HEK293 (cell line): Measurements from ENCODE around the gene ZNF48.

ENCODE experiments used
- BCL11B ChIP-seq: fragments of 450-650 bp; formaldehyde crosslinking; IDR thresholded peaks from 2 replicates; pipeline ENCODE4 v1.5.1; 2016; ENCODE audit warnings: low read depth, missing biosample characterization, missing genetic modification characterization
- GFI1B ChIP-seq: fragments of 450-650 bp; formaldehyde crosslinking; IDR thresholded peaks from 2 replicates; pipeline ENCODE4 v1.5.1; 2016; ENCODE audit warnings: missing biosample characterization, missing genetic modification characterization
- IKZF3 ChIP-seq: fragments of 450-650 bp; IDR thresholded peaks from 2 replicates; pipeline ENCODE4 v1.5.0; 2018; ENCODE audit warnings: missing biosample characterization, mild to moderate bottlenecking, missing genetic modification characterization, moderate library complexity
- KLF16 ChIP-seq: fragments of 450-650 bp; formaldehyde crosslinking; IDR thresholded peaks from 2 replicates; pipeline ENCODE4 v1.5.1; 2017; ENCODE audit warnings: missing biosample characterization, missing genetic modification characterization
- KLF17 ChIP-seq: fragments of 450-650 bp; formaldehyde crosslinking; IDR thresholded peaks from 2 replicates; pipeline ENCODE4 v1.5.1; 2016; ENCODE audit warnings: missing biosample characterization, missing genetic modification characterization
- KLF8 ChIP-seq: fragments of 450-650 bp; formaldehyde crosslinking; IDR thresholded peaks from 2 replicates; pipeline ENCODE4 v1.5.1; 2016; ENCODE audit warnings: missing biosample characterization, missing genetic modification characterization
- MEIS1 ChIP-seq: sonication (generic); formaldehyde crosslinking; IDR thresholded peaks from 2 replicates; pipeline ENCODE4 v1.8.1; 2022; ENCODE audit warnings: missing genetic modification reagents, mild to moderate bottlenecking, borderline replicate concordance
- MZF1 ChIP-seq: fragments of 450-650 bp; formaldehyde crosslinking; IDR thresholded peaks from 2 replicates; pipeline ENCODE4 v1.5.1; 2017; ENCODE audit warnings: missing biosample characterization, missing genetic modification characterization, borderline replicate concordance
- PRDM1 ChIP-seq: fragments of 450-650 bp; formaldehyde crosslinking; IDR thresholded peaks from 2 replicates; pipeline ENCODE4; 2016; ENCODE audit warnings: missing biosample characterization, missing genetic modification characterization
- PRDM4 ChIP-seq: fragments of 450-650 bp; formaldehyde crosslinking; IDR thresholded peaks from 2 replicates; pipeline ENCODE4 v1.5.1; 2017; ENCODE audit warnings: missing biosample characterization, missing genetic modification characterization
- TCF7L2 ChIP-seq: IDR thresholded peaks from 2 replicates; pipeline ENCODE4 v1.6.1; 2011; ENCODE audit warnings: low read depth, mild to moderate bottlenecking, inconsistent platforms, low read length, moderate library complexity, borderline replicate concordance
- WT1 ChIP-seq: fragments of 450-650 bp; formaldehyde crosslinking; IDR thresholded peaks from 2 replicates; pipeline ENCODE4 v1.5.1; 2016; ENCODE audit warnings: missing biosample characterization, missing genetic modification characterization
- ZBTB8A ChIP-seq: fragments of 450-650 bp; formaldehyde crosslinking; IDR thresholded peaks from 2 replicates; pipeline ENCODE4 v1.5.1; 2016; ENCODE audit warnings: missing biosample characterization, missing genetic modification characterization
- ZFP37 ChIP-seq: fragments of 450-650 bp; formaldehyde crosslinking; IDR thresholded peaks from 2 replicates; pipeline ENCODE4 v1.5.1; 2016; ENCODE audit warnings: missing biosample characterization, missing genetic modification characterization
- ZNF121 ChIP-seq: fragments of 450-650 bp; formaldehyde crosslinking; IDR thresholded peaks from 2 replicates; pipeline ENCODE4 v1.5.1; 2016; ENCODE audit warnings: missing biosample characterization, missing genetic modification characterization
- ZNF146 ChIP-seq: fragments of 450-650 bp; formaldehyde crosslinking; IDR thresholded peaks from 2 replicates; pipeline ENCODE4 v1.5.1; 2016; ENCODE audit warnings: missing biosample characterization, missing genetic modification characterization
- ZNF184 ChIP-seq: fragments of 450-650 bp; IDR thresholded peaks from 2 replicates; pipeline ENCODE4 v1.5.1; 2018; ENCODE audit warnings: missing biosample characterization, mild to moderate bottlenecking, missing genetic modification characterization
- ZNF202 ChIP-seq: fragments of 450-650 bp; formaldehyde crosslinking; IDR thresholded peaks from 2 replicates; pipeline ENCODE4 v1.5.1; 2016; ENCODE audit warnings: missing biosample characterization, missing genetic modification characterization, borderline replicate concordance
- ZNF223 ChIP-seq: fragments of 450-650 bp; formaldehyde crosslinking; IDR thresholded peaks from 2 replicates; pipeline ENCODE4 v1.5.1; 2016; ENCODE audit warnings: missing biosample characterization, missing genetic modification characterization
- ZNF274 ChIP-seq, 2 experiments: fragments of 200-500 bp in 1 of 2; fragments of 450-650 bp in 1 of 2; sonication (Bioruptor generic) in 1 of 2; formaldehyde crosslinking in 1 of 2; IDR thresholded peaks; 2 replicates each; pipeline versions ENCODE4 v1.5.1 to v1.6.1; 2014 to 2016; ENCODE audit warnings: borderline replicate concordance in 1 of 2, inconsistent platforms in 1 of 2, low read length in 1 of 2, missing biosample characterization in 1 of 2, missing genetic modification characterization in 1 of 2
- ZNF335 ChIP-seq: fragments of 450-650 bp; formaldehyde crosslinking; conservative IDR thresholded peaks from 2 replicates; pipeline ENCODE4 v1.5.1; 2016; ENCODE audit warnings: missing biosample characterization, missing genetic modification characterization
- ZNF341 ChIP-seq: fragments of 450-650 bp; formaldehyde crosslinking; IDR thresholded peaks from 2 replicates; pipeline ENCODE4; 2016; ENCODE audit warnings: low read depth, missing biosample characterization, missing genetic modification characterization
- ZNF362 ChIP-seq: fragments of 450-650 bp; formaldehyde crosslinking; IDR thresholded peaks from 2 replicates; pipeline ENCODE4 v1.5.1; 2016; ENCODE audit warnings: missing biosample characterization, missing genetic modification characterization
- ZNF366 ChIP-seq: fragments of 450-650 bp; formaldehyde crosslinking; conservative IDR thresholded peaks from 2 replicates; pipeline ENCODE4 v1.5.1; 2016; ENCODE audit warnings: missing biosample characterization, missing genetic modification characterization
- ZNF416 ChIP-seq: fragments of 450-650 bp; formaldehyde crosslinking; IDR thresholded peaks from 2 replicates; pipeline ENCODE4 v1.5.1; 2016; ENCODE audit warnings: missing biosample characterization, missing genetic modification characterization
- ZNF423 ChIP-seq: fragments of 450-650 bp; formaldehyde crosslinking; IDR thresholded peaks from 2 replicates; pipeline ENCODE4 v1.5.1; 2016; ENCODE audit warnings: missing biosample characterization, missing genetic modification characterization
- ZNF555 ChIP-seq: fragments of 450-650 bp; formaldehyde crosslinking; conservative IDR thresholded peaks from 2 replicates; pipeline ENCODE4 v1.5.1; 2017; ENCODE audit warnings: missing biosample characterization, mild to moderate bottlenecking, missing genetic modification characterization, inconsistent platforms
- ZNF664 ChIP-seq: fragments of 450-650 bp; formaldehyde crosslinking; IDR thresholded peaks from 2 replicates; pipeline ENCODE4 v1.5.1; 2016; ENCODE audit warnings: missing biosample characterization, missing genetic modification characterization
- ZNF670 ChIP-seq: fragments of 450-650 bp; formaldehyde crosslinking; IDR thresholded peaks from 2 replicates; pipeline ENCODE4 v1.5.1; 2016; ENCODE audit warnings: missing biosample characterization, missing genetic modification characterization, low read depth
- ZNF692 ChIP-seq: fragments of 450-650 bp; formaldehyde crosslinking; IDR thresholded peaks from 2 replicates; pipeline ENCODE4 v1.5.1; 2016; ENCODE audit warnings: missing biosample characterization, missing genetic modification characterization
- ZNF747 ChIP-seq: fragments of 450-650 bp; formaldehyde crosslinking; IDR thresholded peaks from 2 replicates; pipeline ENCODE4 v1.5.1; 2016; ENCODE audit warnings: missing biosample characterization, missing genetic modification characterization
- ZNF776 ChIP-seq: fragments of 450-650 bp; formaldehyde crosslinking; IDR thresholded peaks from 2 replicates; pipeline ENCODE4 v1.5.0; 2017; ENCODE audit warnings: missing biosample characterization, missing genetic modification characterization, borderline replicate concordance
- ZSCAN18 ChIP-seq: fragments of 450-650 bp; formaldehyde crosslinking; IDR thresholded peaks from 2 replicates; pipeline ENCODE4 v1.5.1; 2016; ENCODE audit warnings: missing biosample characterization, missing genetic modification characterization
- ZXDB ChIP-seq: fragments of 450-650 bp; formaldehyde crosslinking; IDR thresholded peaks from 2 replicates; pipeline ENCODE4 v1.5.1; 2016; ENCODE audit warnings: missing biosample characterization, missing genetic modification characterization

Gene ZNF48

GRCh38 chr16:30355954-30356308 lies 39.3 kb upstream of the ZNF48 start (continued):
- TF ChIP-seq ZNF274 (IDR thresholded peaks at IDR 0.05; ENCODE audit: low read length): no peak
- TF ChIP-seq ZNF274 (tag by site-specific recombination; IDR thresholded peaks at IDR 0.05; ENCODE audit: borderline replicate concordance): no peak
- no peak for TF ChIP-seq ZNF362 (tag by site-specific recombination)
- no peak for TF ChIP-seq ZNF184 (tag by site-specific recombination)
- no peak for TF ChIP-seq KLF16 (tag by site-specific recombination)
- no peak for TF ChIP-seq ZNF416
- no peak for TF ChIP-seq ZNF670 (tag by site-specific recombination)
- no peak for TF ChIP-seq ZNF776 (tag by site-specific recombination)
- no peak for TF ChIP-seq ZNF341 (tag by site-specific recombination)
- no peak for TF ChIP-seq ZNF366 (tag by site-specific recombination)
- no peak; the same call in none of the 2 replicates for TF ChIP-seq MZF1
- no peak for TF ChIP-seq ZNF664
- no peak for TF ChIP-seq PRDM1
- TF ChIP-seq KLF8: no peak
- TF ChIP-seq ZNF202: peak; percentile 88; the same call in 1 of the 2 replicates
- TF ChIP-seq MEIS1 (CRISPR knock-in tag): no peak
- TF ChIP-seq IKZF3 (tag by site-specific recombination): no peak
- peak; percentile 76 for TF ChIP-seq ZBTB8A (tag by site-specific recombination)
- peak; percentile 51 for TF ChIP-seq ZNF335 (tag by site-specific recombination)
- TF ChIP-seq ZNF747 (tag by site-specific recombination): no peak
- no peak for TF ChIP-seq ZXDB (tag by site-specific recombination)
- no peak for TF ChIP-seq TCF7L2
- no peak for TF ChIP-seq ZNF146 (tag by site-specific recombination)
- no peak for TF ChIP-seq BCL11B (tag by site-specific recombination)
- 0 out of 2 replicates have a peak, but pooled peaks have one; percentile 36 for TF ChIP-seq WT1 (tag by site-specific recombination)
- TF ChIP-seq PRDM4 (tag by site-specific recombination): no peak
- TF ChIP-seq ZNF555 (tag by site-specific recombination): no peak
- TF ChIP-seq ZSCAN18 (tag by site-specific recombination): no peak
- no peak for TF ChIP-seq ZNF423 (tag by site-specific recombination)
- TF ChIP-seq KLF17: no peak
- 0 out of 2 replicates have a peak, but pooled peaks have one; percentile 64 for TF ChIP-seq ZNF223 (tag by site-specific recombination)
- TF ChIP-seq ZNF121 (tag by site-specific recombination): no peak
- TF ChIP-seq ZNF692: no peak
- no peak for TF ChIP-seq GFI1B (tag by site-specific recombination)
- no peak for TF ChIP-seq ZFP37
